Kidney glomerular epithelial cell (primary cell): ENCODE results near the gene PRPF40B.

Source experiments
- DNase-seq: peaks from one replicate; lab custom pipeline; 2025; lab: John Stamatoyannopoulos, UW

The PRPF40B gene

DNA sequence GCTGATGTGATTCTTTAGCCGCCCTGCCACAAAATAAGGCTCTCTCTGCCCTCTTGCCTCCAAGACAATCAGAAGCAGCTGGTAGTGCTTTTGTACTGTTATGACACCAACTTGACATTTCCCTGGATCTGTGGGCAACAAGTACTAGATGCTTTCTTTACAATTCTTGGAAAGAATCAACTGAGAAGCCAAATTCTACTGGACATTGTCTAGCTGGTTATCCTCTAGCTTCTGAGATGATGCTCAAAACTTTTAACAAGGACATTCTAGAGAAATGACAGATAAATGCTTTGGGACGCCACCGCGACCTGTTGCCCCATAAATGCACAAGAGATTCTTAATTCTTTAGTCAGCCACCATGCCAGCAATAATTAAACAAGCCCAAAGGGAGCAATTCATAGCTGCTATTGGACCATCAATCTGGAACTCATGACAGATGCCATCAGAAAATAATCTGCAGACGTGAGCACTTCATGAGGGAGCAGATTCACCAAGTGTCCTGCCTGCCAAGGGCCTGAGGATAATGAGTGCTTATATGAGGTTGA lies 61.0 kb downstream of the PRPF40B start:
- DNase-seq: no peak

DNA sequence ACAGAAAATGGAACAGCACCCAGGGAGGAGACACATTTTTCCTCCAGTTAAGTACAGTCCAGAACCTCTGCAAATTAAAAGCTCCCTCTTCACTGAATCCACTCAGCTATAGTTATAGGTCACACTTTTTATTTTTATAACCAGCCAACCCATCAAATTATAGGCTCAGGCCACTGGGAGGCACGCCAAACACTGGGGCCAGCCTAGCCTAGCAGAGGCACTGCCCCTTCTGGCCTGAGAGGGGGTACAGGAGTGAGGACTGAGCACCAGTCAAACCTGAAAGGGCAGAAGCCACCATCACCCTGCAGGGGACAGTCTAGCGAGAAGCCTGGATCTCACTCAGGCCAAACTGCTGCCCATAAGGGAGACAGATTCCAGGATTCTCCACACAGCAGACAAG lies 64.6 kb downstream of the PRPF40B start:
- no peak for DNase-seq

DNA sequence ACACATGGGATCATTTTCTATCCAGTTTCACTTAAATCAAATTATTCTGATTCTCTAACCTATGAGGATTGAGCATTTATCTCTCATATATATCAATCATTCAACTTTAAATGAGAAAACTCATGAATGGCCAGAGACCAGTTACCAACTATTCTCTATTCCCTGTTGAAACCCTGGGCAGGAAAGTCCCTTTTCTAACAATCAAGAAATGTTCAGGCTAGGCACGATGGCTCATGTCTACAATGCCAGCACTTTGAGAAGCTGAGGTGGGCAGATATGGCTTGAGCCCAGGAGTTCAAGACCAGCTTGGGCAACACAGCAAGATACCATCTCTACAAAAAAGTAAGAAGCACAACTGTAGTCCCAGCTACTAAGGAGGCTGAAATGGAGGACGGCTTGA lies 65.9 kb downstream of the PRPF40B start:
- DNase-seq: no peak

DNA sequence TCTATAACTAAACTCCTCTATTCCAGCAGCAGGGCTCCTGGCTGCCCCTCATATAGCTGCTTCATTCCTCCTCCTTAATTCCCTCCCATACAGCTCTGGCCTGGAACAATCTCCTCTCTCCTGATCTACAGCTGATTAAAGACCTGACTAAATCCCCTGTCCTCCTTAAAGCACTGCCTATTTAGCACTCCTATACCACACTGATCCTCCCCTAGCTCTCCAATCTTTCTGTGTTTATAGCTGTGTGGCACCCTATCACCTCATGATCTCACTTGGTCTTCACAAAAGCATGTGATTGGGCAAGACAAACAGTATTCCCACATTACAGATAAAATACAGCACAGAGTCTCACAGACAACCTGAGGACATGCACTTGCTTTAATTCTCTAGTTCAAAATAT lies 66.4 kb downstream of the PRPF40B start:
- no peak for DNase-seq

DNA sequence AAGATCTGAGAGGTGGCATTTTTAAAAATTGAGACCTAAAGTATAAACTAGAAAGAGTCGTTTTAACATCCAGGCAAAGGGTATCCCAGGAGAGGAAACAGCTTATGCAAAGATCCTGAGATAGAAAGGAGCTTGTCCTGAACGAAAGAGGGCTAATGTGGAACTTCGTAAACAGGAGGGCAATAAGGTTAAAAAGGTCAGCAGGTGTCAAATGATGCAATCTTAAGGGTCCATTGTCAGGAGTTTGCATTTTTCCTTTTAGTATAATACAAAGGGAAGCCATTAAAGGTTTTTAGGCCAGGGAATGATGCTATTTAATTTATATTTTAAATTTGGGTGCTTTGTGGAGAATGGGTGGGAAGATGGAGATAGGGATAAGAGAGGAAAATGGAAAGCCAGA lies 69.5 kb downstream of the PRPF40B start:
- DNase-seq: no peak

DNA sequence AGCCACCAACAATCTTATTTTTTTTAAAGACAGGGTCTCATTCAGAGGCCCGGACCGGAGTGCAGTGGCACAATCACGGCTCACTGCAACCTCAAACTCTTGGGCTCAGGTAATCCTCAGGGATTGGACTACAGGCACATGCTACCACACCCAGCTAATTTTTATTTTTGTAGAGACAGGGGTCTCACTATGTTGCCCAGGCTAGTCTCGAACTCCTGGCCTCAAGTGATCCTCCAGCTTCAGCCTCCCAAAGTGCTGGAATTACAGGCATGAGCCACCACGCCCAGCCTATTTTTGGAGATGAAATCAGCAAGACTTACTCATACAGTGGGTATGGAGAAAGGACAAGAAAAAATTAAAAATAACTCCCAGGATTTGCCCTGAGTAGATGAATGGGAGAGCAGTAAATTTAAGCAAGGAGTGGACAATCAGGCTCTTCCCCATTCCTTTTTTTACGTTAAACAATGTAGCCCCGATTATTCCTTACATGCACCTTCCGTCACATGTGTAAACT lies 70.6 kb downstream of the PRPF40B start:
- no peak for DNase-seq
